Stimulated activated CD4-positive, alpha-beta T cell treated with anti-CD3 and anti-CD28 coated beads, Interleukin-1b, Interleukin-23, amount 100 ng/mL, for 4 hours (primary cell): Measurements from ENCODE around the gene SPIN2B.
"Not testable (repeated sequence)": the region's sequence is repeated elsewhere in the genome, so short reads cannot be mapped to it uniquely, and the experiment has no call there.

Experiments
- DNase-seq, 2 donors: peaks; one replicate each; pipeline ENCODE4 v3.0.0-alpha.2; 2020; ENCODE audit warnings: low read depth in 2 of 2

SPIN2B gene

DNA sequence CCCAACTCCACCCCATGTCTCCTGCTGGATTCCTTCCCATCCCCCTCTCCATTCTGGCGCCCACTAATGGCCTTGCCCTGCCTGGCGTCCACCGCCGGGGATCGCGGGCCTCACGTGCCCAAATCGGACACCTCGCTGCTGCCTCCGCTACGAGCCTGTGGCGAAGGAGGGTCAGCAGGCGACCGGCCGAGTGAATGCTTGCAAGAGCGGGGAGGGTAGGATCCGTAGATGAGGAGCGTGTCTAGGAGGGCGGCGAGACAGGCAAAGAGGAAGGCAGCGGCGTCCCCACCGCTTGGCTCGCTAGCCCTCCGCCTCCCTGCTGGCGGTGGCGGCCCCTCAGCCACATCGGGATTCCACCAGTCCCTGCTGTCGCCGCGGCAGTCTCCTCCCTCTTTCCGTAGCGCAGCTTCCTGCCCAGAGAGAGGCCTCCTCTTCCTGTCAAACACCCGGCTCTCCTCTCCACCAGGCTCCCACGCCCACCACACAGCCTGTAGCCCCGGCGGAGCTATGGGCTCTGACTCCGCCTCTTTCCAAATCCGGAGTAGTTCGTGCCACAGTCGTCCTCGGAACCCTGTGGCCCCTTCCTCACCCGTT lies at the start of gene SPIN2B:
SPIN2B (minus strand) TSS at position 387 of the 594 bp plus-strand sequence.
- DNase-seq = peak; percentile 55 to 64

DNA sequence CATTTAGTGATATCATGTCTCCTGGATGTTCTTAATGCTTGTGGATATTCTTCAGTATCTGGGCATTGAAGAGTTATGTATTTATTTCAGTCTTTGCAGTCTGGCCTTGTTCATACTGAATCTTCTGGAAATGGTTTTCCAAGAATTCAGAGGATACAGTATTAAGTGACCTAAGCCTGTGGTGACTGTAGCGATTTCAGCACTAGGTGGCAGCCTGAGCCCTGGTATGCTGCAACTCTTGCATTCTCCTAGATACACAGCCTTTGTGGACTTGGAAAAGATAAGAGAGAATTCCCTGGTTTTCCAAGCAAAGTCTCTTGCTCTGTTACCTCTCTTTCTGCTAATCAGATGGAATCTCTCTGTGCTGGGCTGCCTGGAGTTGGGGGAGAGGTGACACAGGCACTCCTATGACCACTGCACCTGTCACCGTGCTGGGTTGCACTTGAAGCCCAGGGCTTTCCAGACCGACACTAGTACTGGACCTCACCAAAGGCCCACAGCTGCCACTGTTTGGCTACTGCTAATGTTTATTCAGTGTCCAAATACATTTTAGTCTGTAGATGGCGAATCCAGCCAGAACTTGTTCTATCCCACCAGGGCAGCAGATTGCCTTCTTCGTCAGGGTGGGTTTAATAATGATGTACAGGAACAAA lies 35.2 kb upstream of the SPIN2B start:
- DNase-seq = no peak

DNA sequence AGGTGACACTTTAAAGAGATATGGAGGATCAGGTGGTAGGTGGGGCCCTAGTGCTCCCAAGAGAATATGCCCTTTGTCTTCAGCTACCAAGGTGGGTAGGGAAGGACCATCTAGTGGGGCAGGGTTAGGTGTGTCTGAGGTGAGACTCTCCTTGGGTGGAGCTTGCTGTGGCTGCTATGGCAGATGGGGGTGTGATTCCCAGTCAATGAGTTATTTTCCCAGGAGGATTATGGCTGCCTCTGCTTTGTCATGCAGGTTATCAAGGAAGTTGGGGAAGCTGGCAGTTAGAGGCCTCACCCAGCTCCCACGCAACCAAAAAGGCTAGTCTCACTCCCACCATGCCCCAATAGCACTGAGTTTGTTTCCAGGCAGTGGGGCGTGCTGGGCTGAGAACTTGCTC lies 33.8 kb upstream of the SPIN2B start:
- no peak for DNase-seq

DNA sequence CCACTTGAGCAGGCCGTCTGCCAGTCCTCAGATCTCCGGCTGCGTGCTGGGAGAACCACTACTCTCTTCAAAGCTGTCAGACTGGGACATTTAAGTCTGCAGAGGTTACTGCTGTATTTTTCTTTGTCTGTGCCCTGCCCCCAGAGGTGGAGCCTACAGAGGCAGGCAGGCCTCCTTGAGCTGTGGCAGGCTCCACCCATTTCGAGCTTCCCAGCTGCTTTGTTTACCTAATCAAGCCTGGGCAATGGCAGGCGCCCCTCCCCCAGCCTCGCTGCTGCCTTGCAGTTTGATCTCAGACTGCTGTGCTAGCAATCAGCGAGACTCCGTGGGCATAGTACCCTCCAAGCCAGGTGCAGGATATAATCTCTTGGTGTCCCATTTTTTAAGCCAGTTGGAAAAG lies 30.9 kb upstream of the SPIN2B start:
- DNase-seq = not testable (repeated sequence)

DNA sequence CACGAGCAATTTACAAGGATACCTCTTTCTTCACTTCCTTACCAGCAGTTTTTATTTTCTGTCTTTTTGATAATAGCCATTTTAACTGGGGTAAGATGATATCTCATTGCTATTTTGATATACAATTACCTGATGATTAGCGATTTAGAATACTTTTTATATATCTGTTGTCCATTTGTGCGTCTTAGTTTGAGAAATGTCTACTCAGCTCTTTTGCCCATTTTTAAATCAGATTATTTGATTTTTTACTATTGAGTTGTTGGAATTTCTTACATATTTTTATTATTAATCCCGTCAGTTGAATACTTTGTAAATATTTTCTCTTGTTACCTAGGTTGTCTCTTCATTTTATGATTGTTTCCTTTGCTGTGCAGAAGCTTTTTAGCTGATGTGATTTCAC lies 17.3 kb upstream of the SPIN2B start:
- no peak for DNase-seq

DNA sequence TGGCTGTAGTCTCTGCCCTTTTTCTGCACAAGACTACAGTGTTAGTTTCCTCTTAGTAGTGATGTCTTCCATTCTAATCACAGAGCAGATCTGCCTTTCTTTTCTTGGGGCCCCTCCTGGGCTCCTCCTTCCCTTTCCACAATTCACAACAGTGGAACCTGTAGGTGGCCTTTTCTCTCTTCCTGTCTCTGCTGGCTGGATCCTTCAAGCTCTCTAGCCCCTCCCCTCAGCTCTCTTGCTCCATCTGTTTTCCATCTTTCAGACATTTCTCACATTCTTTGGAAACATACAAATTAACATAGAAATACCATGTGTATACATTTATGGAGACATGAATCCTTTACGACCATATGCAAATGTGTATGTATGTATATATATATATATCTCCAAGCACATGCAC lies 16.2 kb upstream of the SPIN2B start:
- no peak for DNase-seq

DNA sequence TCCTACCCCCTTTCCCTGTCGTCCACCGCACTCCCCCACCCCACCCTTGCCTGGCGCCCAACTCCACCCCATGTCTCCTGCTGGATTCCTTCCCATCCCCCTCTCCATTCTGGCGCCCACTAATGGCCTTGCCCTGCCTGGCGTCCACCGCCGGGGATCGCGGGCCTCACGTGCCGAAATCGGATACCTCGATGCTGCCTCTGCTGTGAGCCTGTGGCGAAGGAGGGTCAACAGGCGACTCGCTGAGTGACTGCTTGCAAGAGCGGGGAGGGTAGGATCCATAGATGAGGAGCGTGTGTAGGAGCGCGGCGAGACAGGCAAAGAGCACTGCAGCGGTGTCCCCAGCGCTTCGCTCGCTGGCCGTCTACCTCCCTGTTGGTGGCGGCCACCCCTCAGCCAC lies 15.7 kb upstream of the SPIN2B start, which contains the start of gene SPIN2A:
SPIN2A (minus strand) TSS at position 325 of the 400 bp plus-strand sequence. CDS start 800 bp downstream, outside the sequence.
- DNase-seq = not testable (repeated sequence)

DNA sequence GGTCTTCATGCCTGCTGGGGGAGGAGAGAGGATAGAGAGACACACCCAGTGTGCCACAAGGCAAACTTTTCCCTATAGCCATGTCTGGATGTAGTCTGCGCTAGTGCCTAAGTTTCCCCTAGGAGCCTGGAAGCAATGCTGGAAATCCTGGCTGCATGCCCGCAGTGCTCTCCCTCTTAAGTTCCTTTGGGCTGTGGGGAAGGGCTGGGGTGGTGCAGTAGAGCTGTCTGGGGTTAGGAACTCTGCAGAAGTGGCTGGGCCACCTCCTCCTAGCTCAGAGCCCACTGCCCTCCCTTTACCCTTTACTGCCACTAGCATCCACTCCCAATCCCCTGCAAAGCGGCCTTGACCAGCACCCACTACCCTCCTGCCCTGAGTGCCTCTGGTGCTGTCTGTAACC lies 15.2 kb upstream of the SPIN2B start:
- not testable (repeated sequence) for DNase-seq

DNA sequence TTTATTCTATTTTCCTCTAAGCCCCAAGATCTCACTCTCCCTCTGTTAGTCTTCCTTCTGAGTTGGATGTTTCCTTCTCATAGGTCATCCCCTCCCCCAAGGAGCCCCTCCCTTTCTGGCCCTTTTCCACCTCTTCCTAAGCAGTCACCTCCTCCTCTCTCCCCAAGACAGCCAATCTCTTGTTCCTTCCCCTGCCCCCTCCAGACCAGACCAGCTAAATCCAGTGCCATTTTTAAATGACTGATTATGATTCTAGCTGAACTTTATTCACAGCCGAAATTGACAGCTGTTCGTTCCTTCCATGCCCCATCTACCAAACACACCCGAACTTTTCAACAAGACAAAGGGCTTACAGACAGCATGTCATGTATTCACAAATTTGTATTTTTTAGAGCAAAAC lies 13.9 kb upstream of the SPIN2B start:
- no peak for DNase-seq

DNA sequence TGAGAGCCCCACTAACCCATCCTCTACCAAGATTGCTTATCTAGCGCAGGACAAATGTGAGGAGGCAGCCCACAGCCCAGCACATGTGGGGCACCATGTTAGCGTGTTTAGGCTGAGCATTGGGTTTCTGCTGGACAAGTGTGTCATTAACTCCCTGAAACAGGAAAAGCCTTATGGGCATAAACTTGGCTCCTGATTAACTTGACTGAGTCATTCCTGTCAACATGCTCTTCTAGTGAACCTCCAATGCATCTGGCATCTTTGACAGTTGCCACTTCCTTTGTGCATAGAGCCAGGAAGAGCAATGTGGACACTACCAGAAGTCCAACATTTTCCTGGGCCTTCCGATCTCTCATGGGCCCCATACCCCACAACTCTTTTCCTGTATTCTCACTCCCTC lies 13.4 kb upstream of the SPIN2B start:
- DNase-seq = no peak

DNA sequence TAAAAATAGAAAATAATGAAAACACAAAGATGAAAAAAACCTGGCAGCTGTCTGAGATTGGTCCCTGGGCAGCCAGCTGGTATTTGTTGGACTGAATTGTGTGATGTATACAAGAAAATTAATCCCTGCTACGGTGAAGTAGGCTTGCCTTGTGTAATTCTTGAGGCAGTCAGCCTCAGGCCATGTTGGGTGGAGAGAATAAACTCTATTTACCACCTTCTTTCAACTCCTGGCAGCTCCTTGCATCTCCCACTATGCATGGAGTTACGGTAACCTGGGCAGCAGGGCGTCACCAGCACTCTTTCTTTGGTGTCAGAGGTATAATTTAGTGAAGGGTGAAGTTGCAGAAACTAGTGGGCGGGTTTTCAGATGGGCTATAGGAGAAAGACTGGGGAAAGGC lies 12.4 kb upstream of the SPIN2B start:
- no peak for DNase-seq

DNA sequence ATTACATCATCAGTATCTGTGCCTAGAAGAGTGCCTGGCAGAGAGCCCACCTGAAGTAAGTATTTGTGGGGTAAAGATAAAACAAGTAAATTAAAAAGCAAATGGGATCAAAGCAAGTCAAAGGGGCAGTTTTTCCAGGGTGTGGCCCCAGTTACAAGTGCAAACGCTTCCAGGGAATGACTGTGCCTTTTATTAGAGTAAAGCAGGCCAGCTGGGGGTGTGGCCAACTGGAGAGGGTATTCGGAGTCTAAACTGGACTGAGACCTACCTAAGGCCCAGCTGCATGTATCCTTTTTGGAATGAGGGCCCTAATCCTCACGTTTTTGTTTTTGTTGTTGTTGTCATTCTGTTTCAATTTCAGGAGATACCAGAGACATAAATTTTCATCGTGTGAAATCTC lies 11.9 kb upstream of the SPIN2B start:
- not testable (repeated sequence) for DNase-seq

DNA sequence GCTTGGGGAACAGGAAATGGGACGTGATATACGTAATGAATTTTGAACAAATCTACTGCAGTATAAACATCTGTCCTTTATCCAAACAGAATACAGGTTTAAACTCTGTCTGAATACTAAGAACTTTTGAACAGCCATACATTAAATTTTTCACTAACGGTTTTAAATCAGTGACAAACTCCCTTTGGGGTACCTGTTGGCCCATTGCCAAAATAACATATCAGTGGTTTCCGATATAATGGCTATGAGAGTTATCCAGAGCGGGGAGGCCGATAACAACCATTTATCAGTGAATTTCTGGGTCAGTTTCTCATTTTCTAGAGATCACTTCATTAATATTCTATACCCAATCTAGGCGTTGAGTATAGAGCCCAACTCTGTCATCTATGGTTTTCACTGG lies 10.7 kb upstream of the SPIN2B start:
- DNase-seq = no peak

DNA sequence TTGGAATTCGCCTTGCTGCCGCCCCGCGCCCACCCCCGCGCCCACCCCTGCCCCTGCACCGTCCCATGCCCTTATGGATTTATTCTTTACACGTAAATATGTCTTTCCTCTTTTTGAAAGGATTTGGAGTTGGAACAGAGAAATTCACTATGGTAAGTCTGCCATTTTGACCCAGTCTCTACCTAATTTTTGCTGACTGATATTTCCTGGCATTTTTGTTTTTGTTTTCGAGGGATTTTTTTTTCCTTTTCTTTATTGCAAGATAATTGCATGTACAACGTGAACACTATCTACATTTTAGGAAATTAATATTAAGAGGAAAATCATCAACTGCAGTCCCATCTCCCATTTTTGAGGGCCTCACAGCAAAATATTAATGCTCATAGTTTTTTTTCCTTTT lies 468 bp upstream of the SPIN2B start:
- DNase-seq = no peak

DNA sequence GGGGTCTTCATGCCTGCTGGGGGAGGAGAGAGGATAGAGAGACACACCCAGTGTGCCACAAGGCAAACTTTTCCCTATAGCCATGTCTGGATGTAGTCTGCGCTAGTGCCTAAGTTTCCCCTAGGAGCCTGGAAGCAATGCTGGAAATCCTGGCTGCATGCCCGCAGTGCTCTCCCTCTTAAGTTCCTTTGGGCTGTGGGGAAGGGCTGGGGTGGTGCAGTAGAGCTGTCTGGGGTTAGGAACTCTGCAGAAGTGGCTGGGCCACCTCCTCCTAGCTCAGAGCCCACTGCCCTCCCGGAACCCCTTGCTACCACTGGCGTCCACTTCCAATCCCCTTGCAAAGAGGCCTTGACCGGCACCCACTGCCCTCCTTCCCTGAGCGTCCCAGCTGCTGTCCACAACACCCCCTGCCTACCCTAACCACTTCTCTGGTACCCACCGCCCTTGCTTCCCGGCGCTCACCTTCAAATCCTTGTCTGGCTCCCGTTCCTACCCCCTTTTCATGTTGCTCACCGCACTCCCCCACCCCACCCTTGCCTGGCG lies 658 bp downstream of the SPIN2B start:
- not testable (repeated sequence) for DNase-seq

DNA sequence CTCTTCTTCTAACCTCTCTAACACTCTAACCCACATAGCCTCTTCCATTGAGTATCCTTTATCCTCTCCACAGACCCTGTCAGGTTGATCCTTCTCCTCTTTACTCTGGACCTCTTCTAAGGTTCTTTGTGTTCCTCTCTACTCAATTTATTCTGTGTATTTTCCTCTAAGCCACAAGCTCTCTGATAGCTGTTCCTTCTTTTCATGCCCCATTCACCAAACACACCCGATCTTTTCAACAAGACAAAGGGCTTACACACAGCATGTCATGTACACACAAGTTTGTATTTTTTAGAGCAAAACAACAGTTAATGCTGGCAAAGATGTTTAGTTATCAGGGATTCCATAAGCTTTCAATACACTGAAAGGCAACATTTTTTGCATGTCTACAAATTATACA lies 1.9 kb downstream of the SPIN2B start:
- no peak for DNase-seq

DNA sequence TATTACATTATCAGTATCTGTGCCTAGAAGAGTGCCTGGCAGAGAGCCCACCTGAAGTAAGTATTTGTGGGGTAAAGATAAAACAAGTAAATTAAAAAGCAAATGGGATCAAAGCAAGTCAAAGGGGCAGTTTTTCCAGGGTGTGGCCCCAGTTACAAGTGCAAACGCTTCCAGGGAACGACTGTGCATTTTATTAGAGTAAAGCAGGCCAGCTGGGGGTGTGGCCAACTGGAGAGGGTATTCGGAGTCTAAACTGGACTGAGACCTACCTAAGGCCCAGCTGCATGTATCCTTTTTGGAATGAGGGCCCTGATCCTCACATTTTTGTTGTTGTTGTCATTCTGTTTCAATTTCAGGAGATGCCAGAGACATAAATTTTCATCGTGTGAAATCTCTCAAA lies 3.8 kb downstream of the SPIN2B start:
- not testable (repeated sequence) for DNase-seq

DNA sequence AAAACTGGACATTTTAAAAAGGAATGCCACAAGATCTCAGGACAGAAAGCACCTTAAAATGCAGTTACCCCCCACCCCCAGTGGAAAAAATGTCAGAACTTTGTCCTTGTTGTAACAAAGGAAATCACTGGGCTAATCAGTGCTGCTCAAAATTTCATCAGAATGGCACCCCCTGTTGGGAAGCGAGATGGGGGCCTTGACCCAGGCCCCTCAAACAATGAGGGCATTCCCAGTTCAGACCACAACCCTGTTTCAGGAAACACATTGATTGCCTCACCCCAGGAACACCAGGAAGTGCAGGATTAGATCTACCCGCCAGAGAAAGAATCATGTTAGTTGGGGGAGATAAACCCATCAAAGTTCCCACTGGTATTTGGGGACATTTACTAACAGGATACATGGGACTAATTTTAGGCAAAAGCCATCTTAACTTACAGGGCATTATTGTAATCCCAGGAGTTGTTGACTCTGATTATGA lies 16.4 kb downstream of the SPIN2B start:
- no peak for DNase-seq

DNA sequence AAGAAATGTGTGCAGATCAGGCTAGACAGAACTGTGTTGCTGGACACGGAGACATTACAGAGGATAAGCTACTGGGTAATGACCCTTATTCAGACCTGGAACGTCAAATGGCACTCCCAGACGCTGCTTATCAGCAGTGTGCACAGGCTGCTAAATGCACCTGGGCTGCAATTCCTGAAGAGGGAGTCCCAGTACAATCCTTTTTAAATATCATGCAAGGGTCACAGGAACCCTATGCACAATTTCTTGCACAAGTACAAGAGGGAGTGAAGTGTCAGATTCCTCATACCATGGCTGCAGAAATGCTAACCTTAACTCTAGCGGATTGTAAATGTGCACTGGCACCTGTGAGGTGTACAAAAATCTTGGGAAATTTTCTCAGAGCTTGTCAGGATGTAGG lies 16.9 kb downstream of the SPIN2B start:
- DNase-seq = no peak

DNA sequence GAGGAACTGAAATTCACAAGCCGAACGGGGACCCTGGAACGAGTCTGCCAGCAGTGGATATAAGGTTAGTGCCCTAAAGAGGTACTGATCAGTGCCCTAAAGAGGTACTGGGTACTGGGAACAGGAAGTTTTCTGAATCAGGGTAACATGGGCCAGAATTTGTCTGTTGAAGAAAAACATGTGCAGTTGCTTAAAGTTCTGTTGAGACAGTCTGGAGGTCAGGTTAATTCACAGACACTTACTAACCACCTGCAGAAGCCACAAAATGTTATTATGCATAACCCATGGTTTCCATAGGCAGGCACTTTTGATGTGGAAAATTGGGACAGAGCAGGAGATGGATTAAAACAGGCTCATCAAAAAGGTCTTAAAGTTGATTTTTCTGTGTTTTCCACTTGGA lies 17.9 kb downstream of the SPIN2B start:
- DNase-seq = no peak

DNA sequence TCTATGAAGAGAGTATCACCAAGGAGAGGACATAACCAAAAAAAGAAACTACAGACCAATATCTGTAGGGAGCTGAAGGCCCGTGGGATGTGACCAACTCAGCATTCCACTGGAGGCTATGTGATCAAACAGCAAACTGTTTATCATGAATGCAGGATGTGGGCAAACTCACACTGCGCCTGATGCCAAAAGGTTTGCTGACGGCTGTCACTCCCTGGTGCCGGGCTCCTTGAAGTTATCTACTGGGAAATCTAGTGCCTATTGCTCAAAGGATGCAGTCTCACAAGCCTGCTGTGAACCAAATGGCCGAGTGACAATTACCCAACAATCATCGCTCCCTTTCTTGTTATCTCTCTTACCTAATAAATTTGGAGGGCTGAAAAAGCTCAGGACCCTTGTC lies 18.4 kb downstream of the SPIN2B start:
- DNase-seq = not testable (repeated sequence)

DNA sequence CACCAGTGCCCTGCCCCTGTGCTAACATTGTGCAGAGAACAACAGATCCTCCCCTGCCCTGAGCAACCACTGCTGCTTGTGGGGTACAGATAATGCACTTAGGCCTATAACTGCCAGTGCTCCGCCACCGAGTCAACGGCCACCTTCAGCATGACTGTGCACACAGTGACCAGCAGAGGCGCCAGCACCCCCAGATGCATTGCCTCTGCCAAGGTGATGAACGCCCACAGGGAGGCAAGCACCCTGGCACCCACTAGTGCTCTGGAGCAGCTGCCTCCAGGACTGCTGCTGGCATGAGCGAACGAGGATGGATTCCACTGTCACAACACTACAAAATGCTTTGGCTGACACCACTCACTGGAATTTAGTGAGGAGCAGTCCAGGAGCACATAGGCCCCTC lies 38.2 kb downstream of the SPIN2B start:
- no peak for DNase-seq

DNA sequence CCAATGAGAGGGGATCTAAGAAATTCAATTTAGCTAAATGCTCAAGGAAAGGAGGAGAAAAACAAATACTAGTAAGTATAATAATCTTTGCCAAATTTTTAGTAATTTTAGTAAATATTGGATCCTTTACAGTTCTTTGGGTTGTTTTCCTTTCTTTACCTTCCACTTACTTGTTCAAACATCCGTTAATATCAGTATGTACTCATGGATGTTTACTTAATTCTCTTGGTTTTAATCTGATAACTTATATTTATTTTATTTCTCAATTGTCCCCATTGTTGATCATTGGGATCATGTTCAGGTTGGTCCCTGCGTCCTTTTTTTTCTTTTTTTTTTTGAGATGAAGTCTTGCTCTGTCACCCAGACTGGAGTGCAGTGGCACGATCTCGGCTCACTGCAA lies 46.9 kb downstream of the SPIN2B start:
- no peak for DNase-seq
